ENCODE measurements around the gene FREM3.

The FREM3 gene

DNA sequence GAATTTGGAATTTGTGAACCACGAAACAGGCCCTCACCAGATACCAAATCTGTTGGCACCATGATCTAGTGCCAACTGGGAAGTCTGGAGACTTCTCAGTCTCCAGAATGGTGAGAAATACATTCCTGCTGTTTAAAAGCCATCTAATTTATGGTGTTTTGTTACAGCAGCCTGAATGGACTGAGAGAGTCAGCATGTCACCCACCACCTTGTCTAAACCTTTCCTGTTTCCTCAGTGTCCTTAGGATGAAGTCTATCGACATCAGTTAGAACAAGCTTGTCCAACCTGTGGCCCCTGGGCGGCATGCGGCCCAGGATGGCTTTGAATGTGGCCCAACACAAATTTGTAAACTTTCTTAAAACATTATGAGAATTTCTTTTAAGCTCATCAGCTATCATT lies 42.1 kb downstream of the FREM3 start:
- no peak for DNase-seq

DNA sequence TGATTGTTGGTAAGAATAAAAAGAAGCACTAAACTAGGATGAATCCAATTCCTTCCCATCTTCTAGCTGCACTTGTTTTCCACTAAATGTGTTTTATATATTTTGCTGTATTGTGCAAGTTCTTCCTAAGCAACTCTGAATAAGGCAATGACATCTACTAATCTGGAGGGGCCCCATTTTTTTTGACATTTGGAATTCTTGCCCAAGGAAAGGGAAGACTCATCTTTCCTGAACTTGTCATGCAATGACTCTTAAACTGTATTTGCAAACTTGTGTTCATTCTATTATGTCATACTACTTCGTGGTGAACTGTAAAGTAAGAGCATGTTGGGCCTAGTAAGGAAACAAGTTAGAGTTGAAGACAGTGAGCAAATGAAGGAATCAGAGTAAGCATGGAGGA lies 45.9 kb downstream of the FREM3 start:
- no peak for DNase-seq

DNA sequence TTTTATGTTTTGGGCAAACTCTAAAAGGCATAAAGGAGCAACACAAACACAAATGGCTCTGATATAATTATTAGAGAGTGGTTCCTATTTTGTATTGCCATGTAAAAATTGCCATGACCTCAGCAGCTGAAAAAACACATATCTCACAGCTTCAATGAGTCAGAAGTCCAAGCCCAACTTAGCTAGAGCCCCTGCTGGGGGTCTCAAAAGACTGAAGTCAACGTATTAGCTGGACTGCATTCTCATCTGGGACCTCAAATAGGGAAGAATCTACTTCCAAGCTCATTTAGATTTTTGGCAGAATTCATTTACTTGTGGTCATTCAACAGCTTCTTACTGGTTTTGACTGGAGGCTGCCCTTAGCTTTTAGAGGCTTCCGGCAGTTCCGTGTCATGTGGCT lies 47.4 kb downstream of the FREM3 start:
- no peak for DNase-seq

DNA sequence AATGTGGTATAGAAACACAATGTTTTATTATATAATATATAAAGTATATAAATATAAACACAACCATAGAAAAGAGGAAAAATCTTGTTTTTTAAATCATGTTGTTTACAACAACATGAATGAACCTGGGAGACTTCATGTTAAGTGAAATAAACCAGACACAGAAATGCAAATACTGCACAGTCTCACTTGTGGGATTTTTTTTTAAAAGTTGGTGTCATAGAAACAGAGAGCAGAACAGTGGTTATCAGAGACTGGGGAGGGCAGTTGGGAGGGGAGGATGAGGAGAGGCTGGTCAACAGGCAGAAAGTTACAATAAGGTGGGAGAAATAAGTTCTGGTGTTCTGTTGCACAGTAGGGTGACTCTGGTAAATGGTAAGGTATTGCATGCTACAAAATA lies 57.1 kb downstream of the FREM3 start:
- no peak for DNase-seq

DNA sequence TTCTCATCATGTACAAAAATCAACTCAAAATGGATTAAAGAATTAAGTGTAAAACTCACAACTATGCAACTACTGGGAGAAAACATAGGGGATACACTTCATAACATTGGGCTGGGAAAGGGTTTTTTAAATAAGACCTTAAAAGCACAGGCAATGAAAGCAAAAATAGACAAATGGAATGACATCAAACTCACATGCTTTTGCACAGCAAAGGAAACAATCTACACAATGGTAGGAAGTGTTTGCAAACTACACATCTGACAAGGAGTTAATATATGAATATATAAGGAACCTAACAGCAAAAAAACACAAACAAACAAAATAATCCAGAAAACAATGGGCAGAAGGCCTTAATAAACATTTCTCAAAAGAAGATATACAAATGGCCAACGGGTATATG lies 57.9 kb downstream of the FREM3 start:
- no peak for DNase-seq

DNA sequence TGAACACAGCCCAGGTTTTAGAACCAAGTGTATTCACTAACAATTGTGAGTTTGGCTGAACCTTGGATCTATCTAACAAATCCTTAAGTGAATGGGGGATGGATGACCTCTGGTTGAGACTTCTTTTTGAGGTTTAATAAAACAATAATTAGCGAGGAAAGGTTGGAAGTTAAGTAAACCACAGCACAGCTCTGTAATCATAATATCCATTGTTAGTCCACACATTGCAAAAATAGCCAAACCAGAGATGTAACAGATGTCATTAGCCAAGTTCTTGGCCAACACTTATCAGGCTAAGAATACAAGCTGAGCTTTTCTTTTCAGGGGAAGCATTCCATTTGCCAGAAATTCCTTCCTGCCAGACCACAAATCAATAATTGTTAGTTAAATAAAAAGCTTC lies 59.1 kb downstream of the FREM3 start:
- DNase-seq = no peak

DNA sequence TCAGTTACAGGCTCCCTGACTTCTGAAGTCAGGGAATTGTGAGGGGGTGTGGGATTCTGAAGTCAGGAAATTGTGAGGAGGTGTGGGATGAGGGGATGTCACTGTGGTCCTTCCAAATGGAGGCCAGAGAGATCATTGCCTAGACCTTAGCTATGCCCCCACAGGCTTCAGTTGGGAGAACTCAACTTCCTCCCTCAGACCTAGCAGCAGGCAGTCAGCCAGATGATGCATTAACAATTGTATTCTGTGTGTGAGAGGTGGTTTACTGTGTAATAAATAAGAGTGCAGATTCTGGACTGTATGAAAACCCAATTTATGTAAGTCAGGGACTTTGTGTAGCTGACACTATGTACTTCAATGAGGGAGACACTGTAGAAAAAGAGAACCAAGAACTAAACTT lies 65.7 kb downstream of the FREM3 start:
- no peak for DNase-seq

DNA sequence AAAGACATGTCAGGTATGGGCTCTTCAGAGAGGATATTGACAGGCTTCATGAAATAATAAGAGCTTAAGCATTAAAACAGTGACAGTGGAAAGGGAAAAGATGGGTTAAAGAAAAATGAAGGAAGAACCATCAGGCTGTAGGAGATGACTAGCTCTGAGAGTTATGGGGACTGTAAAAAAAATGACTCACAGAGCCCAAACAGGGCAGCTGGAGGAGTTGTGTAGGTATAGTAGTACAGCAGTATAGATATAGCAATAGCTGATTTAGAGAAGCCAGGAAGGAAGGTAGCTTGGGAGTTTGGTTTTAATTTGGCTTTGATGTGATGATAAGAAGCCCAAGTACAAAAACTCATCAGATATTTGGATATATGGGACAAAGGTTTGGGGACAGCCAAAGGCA lies 66.6 kb downstream of the FREM3 start:
- no peak for DNase-seq

DNA sequence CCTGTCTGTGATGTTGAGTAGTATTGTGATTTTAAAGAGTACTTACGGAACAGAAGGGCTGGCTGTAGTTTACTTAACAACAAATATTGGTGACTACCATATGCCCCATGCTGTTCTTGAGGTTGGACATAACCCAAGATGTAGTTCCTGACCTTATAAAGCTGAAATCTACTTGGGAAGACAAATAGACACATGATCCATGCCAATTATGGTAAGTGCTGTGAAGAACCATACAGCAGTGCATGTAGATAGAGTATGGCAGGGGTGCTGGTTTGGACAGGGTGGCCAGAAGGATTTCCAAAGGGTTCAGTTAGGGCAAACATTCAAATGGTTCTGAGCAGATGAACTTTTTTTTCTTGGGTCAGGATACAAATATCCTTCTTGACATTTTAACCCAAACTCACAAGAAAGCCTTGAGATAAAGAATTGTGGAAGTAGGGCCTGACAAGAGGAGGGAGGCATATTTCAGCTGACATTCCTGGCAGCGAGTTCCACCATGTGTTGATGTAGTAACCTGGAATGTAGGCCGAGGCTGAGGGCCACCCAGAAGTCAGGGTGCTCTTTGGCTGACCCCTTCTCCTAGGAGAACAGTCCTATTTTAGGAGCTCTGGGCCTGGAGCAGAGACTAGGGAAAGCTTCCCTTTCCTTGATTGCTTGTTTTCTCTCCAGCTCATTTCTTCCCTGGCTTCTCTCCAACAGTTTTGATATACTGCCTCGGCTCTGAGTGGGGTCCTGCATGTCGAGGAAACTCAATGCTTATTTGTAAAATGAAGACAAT lies 74.2 kb downstream of the FREM3 start:
- peak; percentile 71 for DNase-seq

DNA sequence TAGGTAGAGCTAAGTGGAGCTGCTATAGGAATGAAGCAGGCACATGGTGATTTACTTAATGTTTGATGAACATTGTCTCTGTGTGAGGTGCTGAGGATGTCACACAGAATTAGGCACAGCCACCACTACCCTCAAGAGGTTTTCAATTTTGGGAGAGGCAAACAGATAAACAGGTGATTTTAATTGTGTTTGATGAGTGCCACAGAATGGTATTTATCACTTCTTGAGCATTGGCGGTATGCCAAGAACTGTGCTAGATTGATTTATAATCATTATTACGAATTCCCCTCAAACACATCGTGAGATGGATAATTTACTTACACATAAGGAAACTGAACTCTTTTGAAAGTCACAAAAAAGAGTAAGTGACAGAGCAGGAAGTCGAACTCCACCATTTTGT lies 74.8 kb downstream of the FREM3 start:
- peak; percentile 71 for DNase-seq

DNA sequence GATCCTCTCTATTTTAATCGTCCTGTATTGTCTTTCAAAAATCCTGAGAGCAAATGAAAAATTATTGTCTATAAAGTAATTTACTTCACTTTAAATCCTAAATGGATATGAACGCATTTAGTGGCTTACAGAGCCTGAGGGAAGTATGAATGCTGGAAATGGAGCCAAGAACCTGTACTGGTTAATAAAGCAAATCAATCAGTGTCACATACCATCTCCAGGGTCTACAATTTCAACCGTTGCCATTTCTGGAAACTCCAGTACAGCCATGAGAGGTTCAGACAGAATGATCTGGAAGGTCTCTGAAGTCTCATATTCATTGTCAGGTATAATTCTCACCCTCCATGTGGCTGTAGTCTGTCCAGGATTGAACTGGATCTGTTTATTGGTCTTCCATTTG lies 76.6 kb downstream of the FREM3 start:
- DNase-seq = no peak

DNA sequence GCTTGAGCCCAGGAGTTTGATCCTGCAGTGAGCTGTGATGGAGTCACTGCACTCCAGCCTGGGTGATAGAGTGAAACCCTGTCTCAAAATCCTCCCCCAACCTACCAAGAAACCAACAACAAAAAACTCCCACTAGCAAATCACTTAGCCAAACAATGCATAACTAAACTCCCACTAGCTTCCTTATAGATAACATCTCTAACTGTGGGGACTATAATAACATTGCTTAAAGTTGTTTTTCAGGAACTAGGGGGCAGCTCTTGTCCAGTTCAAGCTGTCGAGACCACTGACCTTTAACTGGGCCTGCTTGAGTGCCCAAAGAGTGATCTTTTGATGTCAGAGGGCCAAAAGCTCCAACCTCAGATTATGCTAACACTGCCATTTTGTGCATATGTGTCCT lies 81.7 kb downstream of the FREM3 start:
- no peak for DNase-seq

DNA sequence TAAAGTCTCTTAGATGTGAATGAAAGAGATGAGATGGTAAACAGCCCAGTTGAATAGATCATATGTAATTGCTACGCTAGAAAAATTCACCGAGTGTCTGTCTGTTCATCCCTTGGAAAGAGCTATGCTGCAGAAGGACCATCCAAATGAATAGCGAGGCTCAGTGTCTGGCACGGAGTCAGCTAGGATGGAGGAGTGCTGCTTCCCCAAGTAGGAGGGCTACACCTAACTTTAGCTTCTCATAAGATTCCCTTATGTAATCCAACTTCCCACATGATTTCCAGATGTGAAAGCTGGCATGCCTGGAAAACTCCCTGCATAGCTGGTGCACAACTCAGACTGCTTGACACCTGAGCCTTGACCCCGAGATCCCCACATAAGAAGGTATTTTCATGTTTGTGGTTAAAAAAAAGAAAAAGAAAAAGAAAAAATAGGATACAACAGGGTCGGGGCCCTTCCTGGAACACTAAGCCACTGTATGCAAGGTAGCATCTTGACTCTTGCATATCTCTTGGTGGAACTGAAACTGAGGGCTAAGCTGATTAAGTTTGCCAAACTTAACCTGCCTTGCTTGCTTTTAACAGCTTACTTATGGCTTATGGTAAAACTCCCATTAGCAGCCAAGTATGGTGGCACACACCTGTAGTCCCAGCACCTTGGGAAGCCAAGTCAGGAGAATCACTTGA lies 82.3 kb downstream of the FREM3 start:
- no peak for DNase-seq

DNA sequence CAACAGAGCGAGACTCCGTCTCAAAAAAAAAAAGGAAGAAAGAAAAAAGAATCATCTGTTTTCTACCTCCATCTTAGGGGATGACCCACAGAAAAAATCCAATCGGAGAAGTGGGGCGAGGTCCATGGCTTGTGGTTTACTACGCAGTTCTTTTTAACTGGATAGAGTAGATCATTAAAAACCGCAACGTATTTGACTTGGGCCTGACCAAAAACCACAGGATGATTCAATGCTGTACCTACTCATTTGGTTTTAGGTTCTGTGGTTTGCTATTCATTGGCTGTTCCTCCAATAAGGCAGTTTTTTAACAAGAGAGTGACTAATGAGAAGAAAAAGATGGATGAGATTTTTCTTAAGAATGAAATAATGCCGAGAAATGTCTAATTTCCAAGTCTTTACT lies 83.7 kb downstream of the FREM3 start:
- DNase-seq = no peak

DNA sequence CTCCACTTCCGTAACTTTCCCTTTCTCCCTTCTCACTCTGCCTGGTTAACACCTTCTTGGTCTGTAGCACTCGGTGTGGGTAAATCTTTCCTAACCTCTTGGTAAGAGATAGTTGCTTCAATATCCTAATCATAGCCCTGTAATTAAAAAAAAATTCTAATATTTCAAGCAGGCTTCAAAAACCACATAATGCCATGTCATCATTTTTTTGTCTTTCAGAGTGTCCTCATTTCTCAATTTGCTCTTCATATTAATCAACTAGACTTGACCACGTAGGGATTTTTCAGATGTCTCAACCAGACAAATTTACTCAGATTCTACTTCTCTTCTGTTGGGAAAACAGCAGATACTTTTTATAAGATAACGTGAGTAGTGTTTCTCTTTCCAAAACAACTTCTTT lies 91.0 kb downstream of the FREM3 start:
- no peak for DNase-seq

DNA sequence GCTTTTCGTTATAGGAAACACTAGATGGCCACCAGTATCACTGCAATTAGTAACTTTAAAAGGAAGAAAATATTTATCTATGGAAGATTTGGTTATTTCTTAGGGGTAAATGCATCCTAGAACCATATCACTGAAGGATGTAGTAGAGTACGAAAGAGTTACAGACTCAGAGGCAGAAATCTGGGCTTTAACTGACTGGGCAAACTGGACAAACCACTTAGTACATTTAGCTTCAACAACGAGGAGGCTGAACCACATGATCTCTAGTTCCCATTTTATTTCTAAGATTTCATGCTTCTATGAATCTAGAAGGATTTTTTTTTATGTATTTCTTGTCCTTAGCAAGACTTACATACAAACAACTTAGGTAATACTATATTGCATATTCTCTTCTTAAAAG lies 94.0 kb downstream of the FREM3 start:
- no peak for DNase-seq

DNA sequence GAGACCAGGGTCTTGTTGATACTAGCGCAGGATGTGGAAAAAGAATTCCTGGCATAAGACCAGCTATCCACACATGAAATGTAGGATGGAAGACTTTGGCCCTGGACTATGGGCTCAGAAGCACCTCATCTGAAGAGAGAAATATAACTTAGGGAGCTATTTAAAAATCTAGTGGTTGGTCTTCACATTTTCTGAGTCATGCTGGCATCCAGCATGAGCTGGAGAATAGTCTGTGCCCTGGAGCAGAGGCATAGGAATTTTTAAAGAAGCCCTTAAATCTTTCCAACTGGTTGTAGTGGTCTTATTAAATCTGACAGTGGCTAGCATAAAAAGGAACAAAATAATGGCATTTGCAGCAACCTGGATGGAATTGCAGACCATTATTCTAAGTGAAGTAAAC lies 100.6 kb downstream of the FREM3 start:
- DNase-seq = no peak

DNA sequence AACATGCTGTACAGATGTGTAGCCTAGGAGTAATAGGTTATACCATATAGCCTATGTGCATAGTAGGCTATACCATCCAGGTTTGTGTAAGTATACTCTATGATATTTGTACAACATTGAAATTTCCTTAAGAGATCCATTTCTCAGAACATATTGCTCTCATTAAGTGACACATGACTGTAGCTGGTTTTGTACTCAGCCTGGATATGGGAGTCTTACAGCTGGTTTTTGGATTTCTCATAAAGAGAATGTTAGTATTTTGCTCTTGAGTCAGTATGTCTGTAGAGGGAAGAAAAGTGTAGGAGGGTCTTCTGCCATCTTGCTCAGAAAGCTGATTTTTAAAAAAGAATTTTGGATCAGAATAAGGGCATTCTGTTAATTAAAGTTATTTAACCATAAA lies 101.7 kb downstream of the FREM3 start:
- DNase-seq = no peak

DNA sequence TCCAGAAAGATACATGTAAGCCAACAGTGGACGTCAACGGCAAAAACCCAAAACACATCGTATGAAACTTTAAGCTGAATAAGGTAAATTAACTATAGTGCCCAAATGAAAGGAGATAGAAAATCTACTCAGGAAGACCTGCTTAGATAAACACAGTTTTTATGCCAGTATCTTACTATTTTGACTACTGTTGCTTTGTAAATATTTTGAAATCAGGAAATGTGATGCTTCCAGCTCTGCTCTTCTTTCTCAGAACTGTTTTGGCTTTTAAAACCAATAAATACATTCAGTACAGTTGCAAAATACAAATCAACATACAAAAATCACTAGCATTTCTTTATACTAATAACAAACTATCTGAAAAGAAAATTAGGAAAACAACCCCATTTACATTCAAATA lies 103.2 kb downstream of the FREM3 start:
- DNase-seq = no peak

DNA sequence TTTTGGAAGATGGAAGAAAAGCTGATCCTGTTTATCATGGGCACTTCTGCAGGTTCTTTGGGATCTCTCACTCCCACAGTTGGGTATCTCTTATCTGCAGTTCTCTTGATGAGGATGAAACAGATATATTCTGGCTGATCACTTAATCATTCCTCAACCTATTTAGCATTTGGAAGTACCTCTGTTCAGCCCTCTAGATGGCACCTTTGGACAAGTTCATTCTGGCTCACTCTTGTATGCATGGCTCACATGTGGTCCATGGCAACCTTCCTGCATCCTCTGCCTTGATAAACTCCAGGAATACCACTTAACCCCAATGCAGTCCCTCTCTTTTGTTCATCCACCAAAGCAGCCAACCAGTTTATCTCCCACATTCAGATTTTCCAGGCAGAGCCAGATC lies 112.8 kb downstream of the FREM3 start:
- DNase-seq = peak; percentile 1

DNA sequence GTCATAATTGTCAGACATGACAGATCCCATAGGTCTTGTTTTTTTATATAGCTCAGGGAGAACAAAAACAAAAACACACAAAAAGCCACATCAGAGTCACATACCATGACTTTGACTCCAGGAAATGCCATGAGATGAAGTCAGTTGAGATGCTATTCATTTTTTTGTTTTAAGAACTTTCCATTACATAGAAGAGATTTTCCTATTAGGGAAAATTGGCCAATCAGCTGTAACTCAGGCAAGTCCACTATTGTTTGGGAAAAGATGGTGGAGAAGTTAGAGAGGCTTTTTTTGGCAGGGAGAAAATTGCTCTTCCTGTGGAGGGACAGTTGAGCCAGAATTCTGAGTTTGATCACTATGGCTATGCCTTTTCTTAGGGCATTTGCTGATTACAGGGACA lies 114.4 kb downstream of the FREM3 start:
- no peak for DNase-seq

DNA sequence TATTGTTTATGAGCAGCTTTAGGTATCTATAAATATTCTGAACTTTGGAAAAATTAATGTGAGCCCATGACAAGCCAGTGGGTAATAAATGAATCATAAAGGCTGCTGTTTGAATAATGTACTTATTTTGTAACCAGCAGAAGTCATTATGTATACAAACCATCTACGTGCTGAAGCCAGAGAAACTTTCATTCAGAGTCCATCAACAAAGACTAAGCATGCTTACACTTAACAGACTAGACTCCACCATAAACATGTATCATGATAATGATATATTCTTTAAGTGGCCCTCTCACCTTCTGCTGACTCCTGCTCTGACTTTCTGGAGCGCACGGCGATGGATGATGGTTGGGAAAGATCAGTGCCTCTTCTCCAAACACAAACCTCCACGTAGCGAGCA lies 114.9 kb downstream of the FREM3 start:
- DNase-seq = no peak

DNA sequence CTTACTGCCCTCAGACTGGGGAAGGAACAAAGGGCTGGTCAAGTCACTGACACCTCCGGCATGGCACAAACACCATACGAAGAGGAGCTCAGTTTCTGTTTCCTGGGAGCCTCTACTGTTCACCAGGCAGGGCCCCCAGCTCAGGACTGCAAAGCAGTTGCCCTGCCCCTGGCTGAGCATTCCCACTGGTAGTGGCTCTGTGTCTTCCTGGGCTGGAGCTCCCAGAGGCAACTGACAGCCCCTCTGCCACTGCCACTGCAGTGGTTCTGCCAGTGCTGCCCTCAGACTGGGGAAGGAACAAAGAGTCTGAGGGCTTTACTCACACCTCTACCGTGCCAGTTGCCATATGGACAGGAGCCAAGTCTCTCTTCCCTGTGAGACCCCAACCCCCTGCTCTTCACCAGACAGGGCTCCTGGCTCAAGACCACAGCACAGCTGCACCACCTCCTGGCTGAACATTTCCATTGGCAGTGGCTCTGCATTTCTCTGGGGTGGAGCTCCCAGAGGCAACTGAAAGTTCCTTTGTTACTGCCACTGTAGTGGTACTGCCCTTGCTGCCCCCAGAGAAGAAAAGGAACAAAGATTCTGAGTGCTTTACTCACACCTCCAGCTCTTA lies 119.0 kb downstream of the FREM3 start:
- DNase-seq = no peak

DNA sequence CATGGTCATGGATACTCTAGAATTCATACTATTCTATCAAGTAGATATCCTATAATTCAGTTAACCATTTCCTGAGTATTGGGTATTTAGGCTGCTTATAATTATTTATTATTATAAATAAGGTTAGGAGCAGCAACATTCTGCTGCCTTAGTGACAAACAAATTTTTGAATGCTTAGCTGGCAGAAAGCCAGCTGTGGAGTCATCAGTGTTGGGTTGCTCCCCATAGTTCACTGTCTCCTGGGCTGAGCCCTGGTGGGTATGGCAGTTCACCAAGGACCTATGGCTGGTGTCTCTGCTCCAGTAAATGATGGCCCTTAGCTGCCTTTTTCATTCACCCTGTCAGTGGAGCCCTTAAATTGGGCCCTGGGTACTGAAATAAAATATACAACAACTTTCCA lies 125.1 kb downstream of the FREM3 start:
- no peak for DNase-seq

DNA sequence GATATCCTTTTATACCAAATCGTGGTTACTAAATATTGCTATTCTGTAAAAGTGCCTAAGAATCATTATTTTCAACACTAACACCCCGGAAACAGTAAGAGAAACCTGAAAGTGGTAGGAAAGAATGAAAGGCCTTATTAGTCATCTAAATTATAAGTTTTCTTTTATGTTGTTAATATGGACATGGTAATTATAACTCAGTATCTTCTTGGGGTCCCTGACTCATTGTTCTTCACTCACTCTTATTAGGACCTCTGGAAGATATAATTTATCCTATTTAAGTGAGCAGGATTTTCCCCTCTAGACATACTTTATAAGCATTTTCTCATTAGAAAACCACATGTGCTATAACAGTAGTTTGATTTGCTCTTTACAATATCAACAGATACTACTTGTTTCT lies 136.0 kb downstream of the FREM3 start:
- DNase-seq = no peak

Measured in NCI-H345 (cell line).